GF-D8 (cell line): ENCODE measurements around the gene DDX3Y.
A peak's percentile ranks its signal among the peaks of the same experiment; 100 is the strongest.

ENCODE experiments used
- DNase-seq: peaks from one replicate; lab custom pipeline; 2025; lab: John Stamatoyannopoulos, UW

Gene DDX3Y

DNA sequence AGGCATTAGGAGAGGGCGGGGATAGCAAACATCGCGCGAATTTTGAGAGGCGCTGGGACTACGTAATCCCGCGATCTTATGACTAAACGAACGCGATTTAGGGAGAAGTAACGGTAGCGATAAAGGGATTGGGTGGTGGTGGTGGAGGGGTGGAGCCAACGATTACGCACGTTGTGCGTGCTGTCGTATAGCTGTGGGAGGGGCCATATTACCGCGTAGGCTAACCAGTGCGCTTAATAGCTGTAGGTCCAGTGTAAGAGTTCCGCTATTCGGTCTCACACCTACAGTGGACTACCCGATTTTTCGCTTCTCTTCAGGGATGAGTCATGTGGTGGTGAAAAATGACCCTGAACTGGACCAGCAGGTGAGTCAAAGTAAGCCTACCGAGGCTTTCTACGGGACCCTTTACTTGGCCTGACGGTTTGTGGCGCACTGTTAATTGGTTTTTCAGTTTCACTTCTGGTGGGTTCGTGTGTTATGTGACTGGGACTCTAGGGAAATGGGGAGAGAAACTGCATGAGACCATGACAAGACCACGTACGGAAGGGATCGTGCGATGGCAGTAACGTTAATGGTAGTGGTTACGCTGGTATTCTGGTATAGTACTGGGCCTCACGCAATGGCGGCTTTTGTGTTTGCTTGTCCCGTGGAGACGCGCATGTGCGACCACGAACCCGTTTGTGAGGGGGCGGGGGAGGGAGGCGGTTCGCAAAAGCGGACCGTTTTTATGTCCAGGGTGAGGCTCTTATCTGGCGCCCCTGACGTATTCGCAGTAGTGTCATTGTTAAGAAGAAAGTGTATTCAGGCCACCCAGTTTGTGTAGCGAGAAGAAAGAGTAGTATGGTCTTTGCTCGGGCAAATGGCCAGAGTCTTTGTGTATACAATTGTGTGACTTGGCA, at the start of gene DDX3Y:
Gene DDX3Y (plus strand): TSS at position 251 of the 899 bp plus-strand sequence. CDS start 69 bp downstream, at position 320.
- peak; percentile 76 for DNase-seq

DNA sequence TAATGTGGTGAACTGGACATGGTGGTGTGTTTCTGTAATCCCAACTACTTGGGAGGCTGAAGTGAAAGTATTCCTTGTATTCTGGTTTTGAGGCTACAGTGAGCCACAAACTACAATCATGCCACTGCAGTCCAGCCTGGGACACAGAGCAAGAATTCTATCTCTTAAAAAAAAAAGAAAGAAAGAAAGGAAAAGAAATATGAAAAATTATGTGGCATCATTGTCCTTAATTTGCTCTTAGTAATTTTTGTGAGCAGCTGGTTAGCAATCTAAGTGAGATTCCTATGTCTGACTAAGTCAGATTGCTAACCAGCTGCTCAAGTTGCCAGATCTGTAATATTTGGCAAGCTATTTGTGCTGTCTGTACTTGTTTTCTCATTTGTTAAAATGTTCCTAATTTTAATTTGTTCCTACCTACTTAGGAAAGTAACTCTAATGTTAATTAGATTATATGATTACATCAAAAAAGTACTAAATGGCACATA, 48.8 kb upstream of the DDX3Y start:
- no peak for DNase-seq

DNA sequence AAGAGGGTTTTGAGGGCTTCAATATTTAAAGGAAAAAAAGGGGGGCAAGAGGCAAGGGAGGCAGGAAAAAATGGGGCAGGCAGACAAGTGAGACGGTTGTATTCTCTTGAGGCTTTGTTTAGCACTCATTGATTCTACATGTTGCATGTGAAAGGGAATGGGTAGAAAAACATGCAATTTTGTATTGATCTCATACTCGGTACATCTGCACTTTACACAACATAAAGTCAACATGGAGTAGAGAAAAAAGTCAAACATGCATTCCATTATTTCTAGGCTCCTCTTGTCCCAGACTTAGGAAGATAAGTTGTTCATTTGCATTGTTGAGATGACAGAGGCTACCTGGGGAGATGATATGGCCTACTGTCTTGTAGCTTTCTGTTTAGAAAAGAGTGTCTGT, 36.7 kb upstream of the DDX3Y start:
- no peak for DNase-seq

DNA sequence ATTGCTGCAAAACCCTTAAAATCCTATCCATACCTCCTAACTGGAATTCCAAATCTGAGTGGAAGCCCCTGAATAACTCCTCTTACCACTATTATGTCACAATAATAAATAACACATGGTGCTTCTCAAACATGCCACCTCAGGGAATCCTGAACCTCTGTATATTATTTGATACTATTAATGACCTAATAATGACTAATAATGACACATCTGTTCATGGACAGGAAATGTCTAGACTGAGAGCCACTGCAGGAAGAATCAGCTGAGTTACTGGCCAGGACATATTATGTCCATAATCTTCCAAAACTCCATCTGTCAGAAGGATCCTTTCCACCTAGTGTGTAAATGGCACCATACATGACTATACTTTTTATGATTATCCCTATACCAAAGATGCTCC, 7.7 kb upstream of the DDX3Y start:
- DNase-seq: no peak

DNA sequence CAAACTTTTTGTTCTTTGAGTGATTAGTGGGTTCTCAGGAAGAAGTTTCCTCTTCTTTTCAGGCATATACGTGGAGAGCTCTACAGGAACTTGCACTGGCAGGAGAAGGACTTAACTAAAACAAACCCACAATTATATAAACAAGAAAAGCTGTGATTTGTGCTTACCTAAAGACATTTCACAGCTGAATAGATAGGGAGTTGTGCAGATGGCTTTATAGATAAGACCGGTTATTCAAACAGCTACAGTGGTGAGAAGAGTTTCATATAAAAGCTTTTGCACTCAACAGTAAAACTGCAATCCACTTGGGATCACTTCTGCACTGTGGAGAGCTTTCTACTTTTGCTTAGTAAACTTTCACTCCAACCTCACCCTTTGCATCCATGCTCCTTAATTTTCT, 6.1 kb upstream of the DDX3Y start:
- no peak for DNase-seq

DNA sequence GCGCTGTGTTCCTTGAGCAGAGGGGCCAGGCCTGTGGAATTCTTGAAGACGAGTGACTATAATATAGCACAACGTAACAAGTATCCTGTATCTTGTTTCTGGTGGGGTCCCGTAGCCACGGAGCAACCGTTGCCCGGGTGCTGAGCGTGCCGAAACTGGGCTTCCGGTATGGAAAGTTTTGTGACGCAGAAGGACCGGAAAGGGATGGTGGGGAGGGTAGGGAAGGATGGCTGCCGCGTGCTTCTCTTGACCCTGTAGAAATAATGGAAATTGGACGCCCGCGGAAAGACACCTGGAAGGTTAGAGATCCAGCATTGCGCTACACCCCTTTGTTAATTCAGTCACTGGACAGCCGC, 827 bp downstream of the DDX3Y start:
- peak; percentile 43 for DNase-seq

DNA sequence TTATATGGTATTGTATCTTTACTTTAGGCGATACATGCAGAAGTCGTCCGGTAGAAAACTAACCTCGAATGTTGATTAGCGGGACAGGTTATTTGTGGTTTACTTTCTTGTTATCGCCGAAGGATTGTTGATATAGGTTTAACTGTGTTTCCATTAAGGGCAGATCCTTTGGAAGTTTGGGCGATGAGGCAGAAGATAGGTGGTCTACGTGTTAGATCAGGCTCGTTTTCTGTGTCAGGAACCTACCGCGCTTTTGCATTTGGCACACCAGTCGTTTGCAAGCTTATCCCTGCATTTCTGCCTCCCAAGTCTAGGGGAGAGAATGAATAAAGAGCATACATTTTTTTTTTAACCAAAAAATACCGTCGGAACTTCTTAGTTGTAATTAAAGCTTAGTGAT, 1.2 kb downstream of the DDX3Y start:
- no peak for DNase-seq

DNA sequence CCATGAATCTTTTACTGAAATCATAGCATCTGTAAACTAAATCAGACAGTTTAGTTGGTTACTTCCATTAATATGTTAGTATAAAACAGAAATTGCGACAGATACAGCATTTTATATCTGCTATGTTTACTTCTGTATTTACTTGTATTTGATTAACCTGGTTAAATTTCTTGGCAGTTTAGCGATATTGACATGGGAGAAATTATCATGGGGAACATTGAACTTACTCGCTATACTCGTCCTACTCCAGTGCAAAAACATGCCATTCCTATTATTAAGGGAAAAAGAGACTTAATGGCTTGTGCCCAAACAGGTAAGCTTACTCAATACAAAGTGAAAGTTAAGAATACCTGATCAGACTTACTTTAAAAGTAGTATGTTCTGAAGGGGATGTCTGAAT, 8.9 kb downstream of the DDX3Y start:
- DNase-seq: no peak

DNA sequence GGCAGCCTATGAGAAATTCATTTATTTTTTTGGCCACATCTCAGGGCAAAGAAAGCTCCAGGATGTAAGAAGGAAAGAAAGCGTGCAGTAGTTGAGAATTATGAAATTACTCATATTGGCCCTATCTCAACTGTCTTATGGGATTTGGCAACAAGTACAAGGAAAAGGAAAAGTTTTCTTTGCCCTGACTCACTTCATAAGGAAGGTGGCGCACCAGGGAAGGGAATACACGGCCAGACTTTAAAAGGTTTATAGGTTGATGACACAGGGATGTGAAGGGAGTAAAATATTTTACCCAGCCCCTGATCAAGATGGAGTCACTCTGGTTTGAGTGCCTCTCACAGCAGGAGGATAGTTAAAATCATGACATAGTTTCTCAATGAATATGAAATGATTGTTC, 23.4 kb downstream of the DDX3Y start:
- no peak for DNase-seq

DNA sequence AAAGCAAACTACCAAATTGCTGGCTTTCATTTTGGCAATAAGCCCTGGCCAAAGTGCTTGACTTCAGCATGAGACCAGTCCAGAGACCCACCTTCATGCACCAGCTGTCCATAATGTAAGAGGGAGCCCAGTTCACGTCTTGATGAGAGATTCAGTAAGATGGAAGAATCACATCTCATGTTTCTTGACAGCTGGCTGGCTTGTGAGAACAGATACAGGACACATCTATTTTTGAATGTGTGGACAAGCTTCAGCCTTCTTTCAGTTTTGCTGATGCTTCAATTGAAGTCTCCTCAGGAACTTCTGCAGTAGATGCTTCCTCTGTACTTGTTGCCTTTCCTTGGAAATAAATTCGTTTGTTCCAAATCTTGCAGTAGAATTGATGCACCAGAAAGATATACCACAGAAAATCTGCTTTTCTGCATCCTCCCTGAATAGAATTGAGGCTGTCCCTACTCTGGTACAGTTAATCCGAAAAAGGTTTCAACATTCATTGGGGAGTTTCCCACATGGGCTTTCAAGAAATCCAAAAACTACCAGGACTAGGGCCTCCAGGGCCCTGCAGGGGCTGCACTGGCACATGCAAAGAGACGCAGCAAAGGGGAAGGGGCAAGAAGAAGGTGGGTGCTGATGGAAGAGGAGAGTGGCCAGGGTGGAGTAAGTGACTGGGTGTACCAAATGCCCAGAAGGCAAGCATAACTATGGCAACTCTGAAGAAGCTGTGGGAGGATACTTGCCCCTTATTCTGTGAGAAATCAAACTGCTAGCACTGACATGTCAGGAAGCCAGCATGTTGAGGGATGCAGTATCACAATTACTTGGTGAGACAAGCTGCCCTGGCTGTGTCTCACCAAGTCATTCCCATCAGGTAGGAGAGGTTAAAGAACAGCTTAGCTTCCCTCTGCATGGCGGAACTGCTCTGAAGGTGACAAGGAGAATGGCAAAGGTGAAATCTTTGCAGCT, 37.3 kb downstream of the DDX3Y start:
- DNase-seq: no peak
